ENCODE data around the gene ZNF613.
"Not testable (repeated sequence)": the region's sequence is repeated elsewhere in the genome, so short reads cannot be mapped to it uniquely, and the experiment has no call there.

Gene ZNF613

GRCh38 chr19:51944798-51945552, 17.7 kb downstream of the ZNF613 start:
- no peak for DNase-seq

GRCh38 chr19:51946602-51947001, 19.3 kb downstream of the ZNF613 start:
- DNase-seq, result no peak

- peak; percentile 17 for DNase-seq
These were observed 21.7 kb downstream of the ZNF613 start for GRCh38 chr19:51948975-51949374.

GRCh38 chr19:51957846-51958245, 30.6 kb downstream of the ZNF613 start:
- DNase-seq, result not testable (repeated sequence)

GRCh38 chr19:51959791-51960190, 32.5 kb downstream of the ZNF613 start:
- no peak for DNase-seq

- DNase-seq, result not testable (repeated sequence)
These were observed 33.5 kb downstream of the ZNF613 start for GRCh38 chr19:51960621-51961233.

- DNase-seq, result no peak
These were observed 38.3 kb downstream of the ZNF613 start for GRCh38 chr19:51965583-51965982.

GRCh38 chr19:51970718-51971117, 43.4 kb downstream of the ZNF613 start:
- DNase-seq, result no peak

- no peak for DNase-seq
These were observed 44.4 kb downstream of the ZNF613 start for GRCh38 chr19:51971624-51972023.

GRCh38 chr19:51975787-51976186, 48.5 kb downstream of the ZNF613 start:
- DNase-seq, result not testable (repeated sequence)

GRCh38 chr19:51976852-51977251, 49.6 kb downstream of the ZNF613 start:
- no peak for DNase-seq

GRCh38 chr19:51977346-51977745, 50.1 kb downstream of the ZNF613 start:
- DNase-seq, result no peak

GRCh38 chr19:51978882-51979281, 51.6 kb downstream of the ZNF613 start:
- DNase-seq, result no peak

- no peak for DNase-seq
These were observed 53.0 kb downstream of the ZNF613 start for GRCh38 chr19:51980116-51980736.

GRCh38 chr19:51980926-51981325, 53.7 kb downstream of the ZNF613 start:
- not testable (repeated sequence) for DNase-seq

- DNase-seq, result no peak
These were observed 56.1 kb downstream of the ZNF613 start for GRCh38 chr19:51983361-51983760.

GRCh38 chr19:51986309-51987291, 59.3 kb downstream of the ZNF613 start, which contains the start of gene ZNF350:
Gene ZNF350, minus strand, starts transcription at chr19:51986840. Its CDS starts 12,480 bp downstream, at chr19:51974360.
- peak; percentile 93 for DNase-seq

- no peak for DNase-seq
These were observed 66.2 kb downstream of the ZNF613 start for GRCh38 chr19:51993422-51993821.

- DNase-seq, result no peak
These were observed 66.9 kb downstream of the ZNF613 start for GRCh38 chr19:51994048-51994644.

Data from NCI-H748 treated with DMSO at 0.1 percent for 48 hours (cell line).